Stimulated activated naive CD8-positive, alpha-beta T cell treated with anti-CD3 and anti-CD28 coated beads, Interleukin-15, amount 100 ng/mL, for 72 hours (primary cell): ENCODE results near the gene GGACT.

Source experiments
- ATAC-seq: fragments of 150-1000 bp; cut with Tn5 transposase; 2 replicates; pipeline ENCODE4 v1.10.0; 2021; ENCODE audit warnings: mild to moderate bottlenecking, moderate library complexity
- DNase-seq, 2 donors: peaks; one replicate each; pipeline ENCODE4 v3.0.0; 2021 to 2022
- H3K27ac Mint-ChIP-seq, 2 donors: one replicate each; pipeline ENCODE4 v1.8.0; 2022; ENCODE audit warnings: mild to moderate bottlenecking in 2 of 2, mixed read lengths in 2 of 2, moderate library complexity in 2 of 2
- H3K27me3 Mint-ChIP-seq: one replicate; pipeline ENCODE4 v1.8.0; 2022; ENCODE audit warnings: mixed read lengths
- H3K4me1 Mint-ChIP-seq: one replicate; pipeline ENCODE4 v1.8.0; 2022; ENCODE audit warnings: mild to moderate bottlenecking, mixed read lengths
- H3K4me3 Mint-ChIP-seq, 2 donors: one replicate each; pipeline ENCODE4 v1.8.0; 2022; ENCODE audit warnings: mild to moderate bottlenecking in 2 of 2, mixed read lengths in 2 of 2, moderate library complexity in 1 of 2
- H3K9me3 Mint-ChIP-seq, 2 donors: one replicate each; pipeline ENCODE4 v1.8.0; 2022; ENCODE audit warnings: mixed read lengths in 2 of 2

GGACT gene

GRCh38 chr13:100545684-100546061 lies 42.9 kb downstream of the GGACT start:
- H3K27me3 Mint-ChIP-seq, result no peaks in the 10 kb centered on the region
- H3K4me3 Mint-ChIP-seq, result no peak overlapping the region
- no peak overlapping the region for H3K27ac Mint-ChIP-seq
- DNase-seq (no peak), ATAC-seq (no peak)
- no peaks in the 10 kb centered on the region for H3K4me1 Mint-ChIP-seq
- no peaks in the 10 kb centered on the region for H3K9me3 Mint-ChIP-seq

- H3K27ac Mint-ChIP-seq, result no peak overlapping the region
- ATAC-seq, result no peak
- H3K9me3 Mint-ChIP-seq, result no peaks in the 10 kb centered on the region
These were observed 43.5 kb downstream of the GGACT start for GRCh38 chr13:100544866-100545683.

DNA sequence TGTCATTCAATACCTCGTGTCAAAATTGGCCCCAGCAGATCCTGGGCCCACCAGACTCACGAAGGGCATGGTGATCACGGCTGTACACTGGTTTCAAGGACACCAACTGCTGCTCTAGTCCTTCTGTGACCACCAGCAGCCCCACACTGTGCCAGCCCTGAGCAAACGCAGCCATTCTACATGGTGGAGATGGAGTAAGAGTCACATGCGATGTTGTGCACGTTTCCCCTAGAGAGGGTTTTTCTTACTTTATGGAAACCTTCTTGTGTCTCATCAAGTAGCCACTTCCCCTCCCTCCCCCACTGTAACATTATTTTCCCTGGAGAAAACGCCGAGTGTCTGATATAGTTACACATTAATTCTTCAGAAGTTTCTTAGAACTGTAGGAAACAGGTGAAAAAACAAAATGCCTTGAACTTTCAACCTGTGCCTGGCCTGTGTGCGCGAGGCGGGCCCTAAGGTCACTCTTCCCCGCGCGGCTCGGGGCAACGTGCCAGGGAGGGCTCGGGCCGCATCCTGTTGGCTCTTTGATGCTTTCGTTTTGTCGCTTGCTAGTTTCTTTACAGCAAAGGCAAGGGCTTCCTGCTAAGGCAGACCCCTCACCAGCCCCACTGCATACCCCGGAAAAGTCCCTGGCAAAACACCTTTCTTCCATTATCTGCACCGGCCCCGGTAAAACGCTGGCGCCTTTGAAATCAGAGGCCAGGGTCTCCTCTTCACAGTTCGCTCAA lies 44.6 kb downstream of the GGACT start:
- ATAC-seq (no peak), DNase-seq (no peak)
- H3K4me3 Mint-ChIP-seq, result no peak overlapping the region
- no peaks in the 10 kb centered on the region for H3K9me3 Mint-ChIP-seq
- no peak overlapping the region for H3K27ac Mint-ChIP-seq
- H3K4me1 Mint-ChIP-seq, result no peaks in the 10 kb centered on the region
- H3K27me3 Mint-ChIP-seq, result no peaks in the 10 kb centered on the region

More at GRCh38 chr13:100544866-100545683, 43.5 kb downstream of the GGACT start:
- H3K4me1 Mint-ChIP-seq, result no peaks in the 10 kb centered on the region
- no peaks in the 10 kb centered on the region for H3K27me3 Mint-ChIP-seq
- H3K4me3 Mint-ChIP-seq, result no peak overlapping the region
- DNase-seq, result no peak

GRCh38 chr13:100542826-100543156 lies 45.8 kb downstream of the GGACT start:
- Mint-ChIP-seq H3K4me3 (no peak overlapping the region), H3K4me1 (no peaks in the 10 kb centered on the region), H3K9me3 (no peaks in the 10 kb centered on the region), H3K27ac (no peak overlapping the region), H3K27me3 (no peaks in the 10 kb centered on the region)
- no peak for DNase-seq
- ATAC-seq, result peak; percentile 69

GRCh38 chr13:100541897-100542825 lies 46.4 kb downstream of the GGACT start:
- DNase-seq (no peak), ATAC-seq (no peak)
- no peak overlapping the region for H3K4me3 Mint-ChIP-seq
- no peak overlapping the region for H3K27ac Mint-ChIP-seq
- no peaks in the 10 kb centered on the region for H3K27me3 Mint-ChIP-seq
- H3K9me3 Mint-ChIP-seq, result no peaks in the 10 kb centered on the region
- H3K4me1 Mint-ChIP-seq, result no peaks in the 10 kb centered on the region

GRCh38 chr13:100540621-100541020 lies 48.0 kb downstream of the GGACT start:
- H3K27me3 Mint-ChIP-seq, result no peaks in the 10 kb centered on the region
- peak overlapping the region in 1 of 2 donors; percentile 96 for H3K27ac Mint-ChIP-seq
- no peak overlapping the region for H3K4me3 Mint-ChIP-seq
- DNase-seq (no peak), ATAC-seq (no peak)
- H3K9me3 Mint-ChIP-seq, result no peaks in the 10 kb centered on the region
- H3K4me1 Mint-ChIP-seq, result no peaks in the 10 kb centered on the region

DNA sequence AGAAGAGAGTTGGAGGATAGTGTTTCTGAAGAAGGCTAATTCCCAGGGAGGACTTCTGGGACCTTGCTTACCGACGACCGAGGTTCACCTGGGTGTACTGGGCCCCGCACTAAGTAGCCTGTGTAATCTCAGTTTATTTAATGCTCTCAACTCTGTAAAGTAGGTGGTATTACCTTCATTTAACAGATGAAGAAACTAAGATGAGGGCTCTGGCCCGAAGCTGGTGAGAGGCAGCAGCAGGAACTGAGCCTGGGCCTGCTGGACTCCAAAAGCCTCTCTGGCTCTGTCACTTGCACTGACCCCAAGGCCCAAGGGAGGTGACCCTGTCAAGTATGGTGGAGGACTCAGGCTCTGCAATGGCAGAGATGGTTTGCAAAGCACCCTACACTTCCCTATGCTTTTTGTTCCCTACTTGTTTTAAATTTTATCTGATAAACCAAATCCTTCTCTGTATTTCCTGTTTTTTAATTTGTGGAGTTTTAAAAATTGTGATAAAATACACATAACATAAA lies 50.6 kb downstream of the GGACT start:
- Mint-ChIP-seq H3K9me3 (no peaks in the 10 kb centered on the region), H3K4me1 (no peaks in the 10 kb centered on the region), H3K4me3 (no peak overlapping the region), H3K27me3 (no peaks in the 10 kb centered on the region), H3K27ac (no peak overlapping the region)
- no peak for DNase-seq
- ATAC-seq, result no peak

DNA sequence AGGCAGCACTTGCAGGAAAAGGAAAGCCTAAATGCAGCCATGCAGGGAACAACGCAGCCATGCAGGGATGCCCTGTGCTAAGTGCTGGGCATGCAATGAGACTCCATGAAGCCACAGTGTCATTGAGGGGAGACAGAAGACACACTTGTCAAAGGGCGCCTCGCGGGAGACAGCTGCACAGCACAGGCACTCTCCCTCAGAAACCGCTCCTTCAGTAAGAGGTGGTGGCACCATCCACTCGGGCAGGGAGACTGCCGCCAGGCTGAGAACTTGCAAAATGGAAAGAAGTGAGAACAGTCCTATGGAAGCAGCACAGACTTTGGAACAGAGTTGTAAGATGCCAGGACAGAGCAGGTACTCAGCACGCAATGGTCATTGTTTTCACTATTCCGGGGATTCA lies 51.1 kb downstream of the GGACT start:
- H3K27ac Mint-ChIP-seq, result no peak overlapping the region
- H3K4me3 Mint-ChIP-seq, result no peak overlapping the region

DNA sequence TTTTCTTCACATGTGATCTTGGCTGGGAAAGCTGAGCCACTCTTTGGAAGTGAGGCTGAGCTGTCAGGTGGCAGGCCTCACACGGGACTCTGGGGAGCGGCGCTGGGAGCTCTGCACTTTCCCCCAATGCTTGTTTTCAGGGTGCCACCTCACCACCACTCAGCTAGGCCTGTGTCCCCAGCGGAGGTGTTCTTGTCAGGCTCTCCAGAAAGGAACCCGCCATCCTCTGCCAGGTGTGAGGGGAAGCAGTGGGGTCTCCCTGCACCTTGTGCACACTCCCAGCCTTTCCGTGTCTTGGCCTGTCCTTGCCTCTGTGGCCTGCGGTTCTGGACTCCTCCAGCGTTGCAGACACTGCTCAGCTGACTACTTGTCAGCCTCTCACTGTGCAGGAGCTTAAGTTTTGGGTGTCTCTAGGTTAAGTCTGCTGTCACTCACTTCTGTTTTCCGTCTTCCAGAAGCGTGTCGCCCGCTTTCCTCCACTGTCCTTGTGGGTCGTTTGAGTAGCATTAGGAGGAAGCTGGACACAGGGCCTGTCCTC lies 51.9 kb downstream of the GGACT start:
- DNase-seq (no peak), ATAC-seq (no peak)
- Mint-ChIP-seq H3K27me3 (no peaks in the 10 kb centered on the region), H3K4me3 (no peak overlapping the region), H3K9me3 (no peaks in the 10 kb centered on the region), H3K4me1 (no peaks in the 10 kb centered on the region), H3K27ac (no peak overlapping the region)

More for the DNA sequence above, 51.1 kb downstream of the GGACT start:
- Mint-ChIP-seq H3K27me3 (no peaks in the 10 kb centered on the region), H3K9me3 (no peaks in the 10 kb centered on the region), H3K4me1 (no peaks in the 10 kb centered on the region)
- ATAC-seq (no peak), DNase-seq (no peak)

GRCh38 chr13:100535426-100536135 lies 53.0 kb downstream of the GGACT start:
- Mint-ChIP-seq H3K27ac (no peak overlapping the region), H3K27me3 (no peaks in the 10 kb centered on the region), H3K9me3 (no peaks in the 10 kb centered on the region), H3K4me3 (no peak overlapping the region), H3K4me1 (no peaks in the 10 kb centered on the region)
- ATAC-seq (no peak), DNase-seq (no peak)

DNA sequence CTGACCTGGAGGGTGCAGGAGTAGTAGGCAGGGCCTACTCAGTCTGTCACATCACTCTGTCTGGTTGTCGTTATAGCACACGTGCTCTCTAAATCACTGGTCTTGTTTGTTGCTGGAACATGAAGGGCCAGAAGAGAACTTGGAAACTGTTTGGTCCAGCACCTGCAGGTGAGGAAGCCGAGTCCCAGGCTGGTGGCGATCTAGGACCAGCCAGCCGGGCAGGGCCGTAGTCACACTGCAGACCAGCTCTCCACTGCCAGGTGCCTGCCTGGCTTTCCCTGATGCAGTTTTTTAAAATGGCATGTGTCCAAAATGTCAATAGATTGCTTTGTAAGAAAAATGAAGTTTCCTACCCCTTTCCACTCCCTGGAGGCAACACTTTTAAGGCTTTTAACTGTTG lies 53.7 kb downstream of the GGACT start:
- Mint-ChIP-seq H3K4me1 (no peaks in the 10 kb centered on the region), H3K9me3 (no peaks in the 10 kb centered on the region), H3K27me3 (no peaks in the 10 kb centered on the region), H3K27ac (no peak overlapping the region), H3K4me3 (no peak overlapping the region)
- ATAC-seq (peak; percentile 11), DNase-seq (no peak)

- Mint-ChIP-seq H3K9me3 (no peaks in the 10 kb centered on the region), H3K27ac (peak overlapping the region in 1 of 2 donors; percentile 72), H3K27me3 (no peaks in the 10 kb centered on the region), H3K4me1 (no peaks in the 10 kb centered on the region), H3K4me3 (no peak overlapping the region)
- ATAC-seq, result no peak
- DNase-seq, result no peak
These were observed 54.3 kb downstream of the GGACT start for GRCh38 chr13:100534147-100534843.

- no peaks in the 10 kb centered on the region for H3K4me1 Mint-ChIP-seq
- ATAC-seq, result no peak
- no peaks in the 10 kb centered on the region for H3K9me3 Mint-ChIP-seq
- no peaks in the 10 kb centered on the region for H3K27me3 Mint-ChIP-seq
- H3K27ac Mint-ChIP-seq, result no peak overlapping the region
- DNase-seq, result no peak
- H3K4me3 Mint-ChIP-seq, result no peak overlapping the region
These were observed 55.0 kb downstream of the GGACT start for GRCh38 chr13:100533588-100534041.

- H3K4me3 Mint-ChIP-seq, result no peak overlapping the region
- no peaks in the 10 kb centered on the region for H3K4me1 Mint-ChIP-seq
- DNase-seq (no peak), ATAC-seq (peak; percentile 18)
- H3K9me3 Mint-ChIP-seq, result no peaks in the 10 kb centered on the region
- no peaks in the 10 kb centered on the region for H3K27me3 Mint-ChIP-seq
- H3K27ac Mint-ChIP-seq, result no peak overlapping the region
These were observed 55.7 kb downstream of the GGACT start for GRCh38 chr13:100532836-100533435.
